GM21619 (cell line): ENCODE data around the gene TCIRG1.

Experiments
- ATAC-seq: cut with Tn5 transposase; IDR thresholded peaks from one replicate; pipeline ENCODE4 v1.9.1; 2021; ENCODE audit not compliant: unreplicated experiment

TCIRG1 gene

GRCh38 chr11:68006606-68007166, 32.1 kb upstream of the TCIRG1 start:
- ATAC-seq = no peak

GRCh38 chr11:68007498-68008380, 31.1 kb upstream of the TCIRG1 start:
- no peak for ATAC-seq

- no peak for ATAC-seq
Observed at GRCh38 chr11:68008381-68009337, 30.2 kb upstream of the TCIRG1 start.

- no peak for ATAC-seq
Observed at GRCh38 chr11:68009391-68010089, 29.3 kb upstream of the TCIRG1 start.

- ATAC-seq = no peak
Observed at GRCh38 chr11:68010090-68011041, 28.5 kb upstream of the TCIRG1 start, which contains the start of gene ALDH3B1. Gene ALDH3B1, plus strand, starts transcription at chr11:68010327. Its CDS starts 4,971 bp downstream, at chr11:68015298.

- no peak for ATAC-seq
Observed at GRCh38 chr11:68011051-68011943, 27.5 kb upstream of the TCIRG1 start.

- no peak for ATAC-seq
Observed at GRCh38 chr11:68012044-68012842, 26.6 kb upstream of the TCIRG1 start.

GRCh38 chr11:68012843-68013610, 25.8 kb upstream of the TCIRG1 start:
- ATAC-seq = no peak

GRCh38 chr11:68013611-68014156, 25.1 kb upstream of the TCIRG1 start:
- ATAC-seq = no peak

- no peak for ATAC-seq
Observed at GRCh38 chr11:68014157-68014946, 24.5 kb upstream of the TCIRG1 start.

GRCh38 chr11:68014947-68015447, 23.8 kb upstream of the TCIRG1 start:
- no peak for ATAC-seq

- no peak for ATAC-seq
Observed at GRCh38 chr11:68015467-68015866, 23.4 kb upstream of the TCIRG1 start.

- ATAC-seq = no peak
Observed at GRCh38 chr11:68016161-68016903, 22.5 kb upstream of the TCIRG1 start.

- no peak for ATAC-seq
Observed at GRCh38 chr11:68016904-68017817, 21.7 kb upstream of the TCIRG1 start.
